ENCODE results near the gene GRB14.

DNA sequence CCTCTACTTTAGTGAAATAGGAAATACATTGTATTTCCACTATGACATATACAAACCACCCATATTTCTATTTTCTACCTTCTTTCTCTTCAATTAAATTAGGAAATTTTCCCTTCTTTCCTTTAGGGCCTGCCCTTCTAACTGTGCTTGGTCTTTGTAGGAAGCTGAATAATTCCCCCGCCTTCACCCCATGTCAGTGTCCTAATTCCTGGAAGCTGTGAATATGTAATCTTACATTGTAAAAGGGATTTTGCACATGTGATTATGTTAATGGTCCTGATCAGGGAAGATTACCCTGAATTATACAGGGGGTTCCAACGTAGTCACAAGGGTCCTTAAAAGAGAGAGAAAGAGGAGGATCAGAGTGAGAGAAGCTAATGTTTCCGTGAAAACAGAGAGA is 40.2 kb downstream of the GRB14 start:
- TF ChIP-seq CTCF (IDR thresholded peaks at IDR 0.05; ENCODE audit: low read length) (no peak), EZH2phosphoT487 (IDR thresholded peaks at IDR 0.05; ENCODE audit: low read length) (no peak)

Data from MM.1S (cell line).